Loucy (cell line): ENCODE results near the gene PVALB.

Experiments
- H2AFZ ChIP-seq: fragments of 200-600 bp; sonication (generic); 2 replicates; pipeline ENCODE4 v1.6.0; 2016; ENCODE audit warnings: antibody characterized with exemption, mild to moderate bottlenecking, low read length, moderate library complexity
- H3F3A ChIP-seq: fragments of 200-600 bp; 2 replicates; pipeline ENCODE4 v1.6.0; 2016; ENCODE audit warnings: antibody characterized with exemption, low read depth, mild to moderate bottlenecking
- H3K27me3 ChIP-seq: fragments of 200-600 bp; sonication (generic); 2 replicates; pipeline ENCODE4 v1.6.1; 2014; ENCODE audit warnings: low read length, mild to moderate bottlenecking; ENCODE audit not compliant: insufficient read depth, poor library complexity, severe bottlenecking
- H3K36me3 ChIP-seq: fragments of 200-600 bp; sonication (generic); 2 replicates; pipeline ENCODE4 v1.6.1; 2016; ENCODE audit warnings: low read length; ENCODE audit not compliant: insufficient read depth
- H3K4me1 ChIP-seq: fragments of 200-600 bp; sonication (generic); 2 replicates; pipeline ENCODE4 v1.5.1; 2014; ENCODE audit warnings: low read length, mild to moderate bottlenecking; ENCODE audit not compliant: insufficient read depth, poor library complexity, severe bottlenecking
- H3K4me2 ChIP-seq: fragments of 200-600 bp; sonication (generic); 2 replicates; pipeline ENCODE4 v1.6.0; 2014; ENCODE audit warnings: antibody characterized with exemption, low read length, low read depth, mild to moderate bottlenecking; ENCODE audit not compliant: poor library complexity, severe bottlenecking
- H3K4me3 ChIP-seq: fragments of 200-600 bp; sonication (generic); 2 replicates; pipeline ENCODE4 v1.5.1; 2014; ENCODE audit warnings: low read length, mild to moderate bottlenecking, mixed read lengths; ENCODE audit not compliant: poor library complexity, severe bottlenecking
- H3K79me2 ChIP-seq: fragments of 200-600 bp; sonication (generic); 2 replicates; pipeline ENCODE4 v1.6.1; 2014; ENCODE audit warnings: low read length; ENCODE audit not compliant: insufficient read depth
- H3K9ac ChIP-seq: fragments of 200-600 bp; sonication (generic); 2 replicates; pipeline ENCODE4 v1.6.0; 2014; ENCODE audit warnings: mild to moderate bottlenecking, low read depth, low read length, moderate library complexity; ENCODE audit not compliant: poor library complexity, severe bottlenecking
- H3K9me2 ChIP-seq: fragments of 200-600 bp; sonication (generic); replicated peaks from 2 replicates; pipeline ENCODE4 v1.6.1; 2016; ENCODE audit warnings: low read depth, low read length, mixed read lengths
- H3K9me3 ChIP-seq: fragments of 200-600 bp; sonication (generic); 2 replicates; pipeline ENCODE4 v1.6.1; 2014; ENCODE audit warnings: mild to moderate bottlenecking, antibody characterized with exemption, low read length, low read depth; ENCODE audit not compliant: insufficient read depth
- H4K20me1 ChIP-seq: fragments of 200-600 bp; sonication (generic); 2 replicates; pipeline ENCODE4 v1.6.0; 2014; ENCODE audit warnings: antibody characterized with exemption, low read length, mild to moderate bottlenecking; ENCODE audit not compliant: insufficient read depth, poor library complexity, severe bottlenecking
- EZH2phosphoT487 ChIP-seq: fragments of 200-600 bp; IDR thresholded peaks from 2 replicates; pipeline ENCODE4 v1.6.1; 2018; ENCODE audit warnings: antibody characterized with exemption, mild to moderate bottlenecking, moderate library complexity, borderline replicate concordance
- TF ChIP-seq, protein P1 (sequence below): fragments of 200-600 bp; sonication (generic); conservative IDR thresholded peaks from 2 replicates; pipeline ENCODE4 v1.5.1; 2014; ENCODE audit warnings: mild to moderate bottlenecking, antibody characterized with exemption, low read length

PVALB gene

GRCh38 chr22:36775964-36776669, 40.7 kb downstream of the PVALB start, which contains the start of gene IFT27:
Gene IFT27, minus strand, starts transcription at chr22:36776119. Its CDS starts 412 bp downstream, at chr22:36775707.
- Histone ChIP-seq H3K4me1 (peaks cover 14% of the 10 kb centered on the region), H3K36me3 (no peaks in the 10 kb centered on the region), H3F3A (no peaks in the 10 kb centered on the region), H4K20me1 (no peaks in the 10 kb centered on the region), H3K4me3 (peak within 1 kb of the TSS; percentile 81), H3K79me2 (no peaks in the 10 kb centered on the region), H3K9me3 (no peaks in the 10 kb centered on the region), H3K9me2 (no peaks in the 10 kb centered on the region), H3K27me3 (no peaks in the 10 kb centered on the region), H2AFZ (peak within 1 kb of the TSS; percentile 67), H3K4me2 (peak within 1 kb of the TSS; percentile 87), H3K9ac (peak within 1 kb of the TSS; percentile 78)
- TF ChIP-seq, protein P1, sequence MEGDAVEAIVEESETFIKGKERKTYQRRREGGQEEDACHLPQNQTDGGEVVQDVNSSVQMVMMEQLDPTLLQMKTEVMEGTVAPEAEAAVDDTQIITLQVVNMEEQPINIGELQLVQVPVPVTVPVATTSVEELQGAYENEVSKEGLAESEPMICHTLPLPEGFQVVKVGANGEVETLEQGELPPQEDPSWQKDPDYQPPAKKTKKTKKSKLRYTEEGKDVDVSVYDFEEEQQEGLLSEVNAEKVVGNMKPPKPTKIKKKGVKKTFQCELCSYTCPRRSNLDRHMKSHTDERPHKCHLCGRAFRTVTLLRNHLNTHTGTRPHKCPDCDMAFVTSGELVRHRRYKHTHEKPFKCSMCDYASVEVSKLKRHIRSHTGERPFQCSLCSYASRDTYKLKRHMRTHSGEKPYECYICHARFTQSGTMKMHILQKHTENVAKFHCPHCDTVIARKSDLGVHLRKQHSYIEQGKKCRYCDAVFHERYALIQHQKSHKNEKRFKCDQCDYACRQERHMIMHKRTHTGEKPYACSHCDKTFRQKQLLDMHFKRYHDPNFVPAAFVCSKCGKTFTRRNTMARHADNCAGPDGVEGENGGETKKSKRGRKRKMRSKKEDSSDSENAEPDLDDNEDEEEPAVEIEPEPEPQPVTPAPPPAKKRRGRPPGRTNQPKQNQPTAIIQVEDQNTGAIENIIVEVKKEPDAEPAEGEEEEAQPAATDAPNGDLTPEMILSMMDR: no peak
- no peak for TF ChIP-seq EZH2phosphoT487

GRCh38 chr22:36775586-36775963, 41.3 kb downstream of the PVALB start:
- Histone ChIP-seq H2AFZ (peak overlapping the region; percentile 67), H3K27me3 (no peaks in the 10 kb centered on the region), H3K4me3 (peak overlapping the region; percentile 81), H3K4me1 (peaks cover 13% of the 10 kb centered on the region), H3K9ac (peak overlapping the region; percentile 74), H3K4me2 (peak overlapping the region; percentile 87), H3K9me2 (no peaks in the 10 kb centered on the region), H3F3A (no peaks in the 10 kb centered on the region), H3K79me2 (no peaks in the 10 kb centered on the region), H4K20me1 (no peaks in the 10 kb centered on the region), H3K36me3 (no peaks in the 10 kb centered on the region), H3K9me3 (no peaks in the 10 kb centered on the region)
- TF ChIP-seq, protein P1: no peak
- no peak for TF ChIP-seq EZH2phosphoT487

DNA sequence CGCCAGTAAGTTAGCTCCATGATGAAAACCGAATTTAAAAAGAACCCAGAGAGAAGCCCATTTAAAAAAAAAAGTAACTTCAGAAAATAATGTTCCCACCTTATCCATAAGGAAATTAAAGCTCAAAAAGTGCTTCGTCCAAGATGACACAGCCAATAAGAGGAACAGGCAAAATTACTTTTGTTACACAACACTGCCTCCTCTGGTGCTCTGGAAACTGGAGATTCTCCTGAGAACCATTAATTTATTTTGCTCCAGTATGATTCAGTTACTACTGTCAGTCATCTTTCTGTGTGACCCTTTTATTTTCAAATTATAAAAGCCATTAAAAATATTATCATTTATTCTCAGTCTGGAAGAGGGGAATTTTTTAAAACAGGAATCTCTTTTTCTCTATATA, 42.9 kb downstream of the PVALB start:
- Histone ChIP-seq H3K4me2 (no peak overlapping the region), H2AFZ (no peak overlapping the region), H3K9ac (no peak overlapping the region), H3K4me3 (no peak overlapping the region), H3K9me3 (no peaks in the 10 kb centered on the region), H3K36me3 (no peaks in the 10 kb centered on the region), H3K9me2 (no peaks in the 10 kb centered on the region), H3K27me3 (no peaks in the 10 kb centered on the region), H3F3A (no peaks in the 10 kb centered on the region), H3K4me1 (peaks cover 13% of the 10 kb centered on the region), H3K79me2 (no peaks in the 10 kb centered on the region), H4K20me1 (no peaks in the 10 kb centered on the region)
- no peak for TF ChIP-seq EZH2phosphoT487
- TF ChIP-seq, protein P1: peak; percentile 69
